A549 (cell line): ENCODE results near the gene RAB3GAP1. TPM values are rescaled to one million over a fixed set of nuclear protein-coding genes. Genes with fewer than 3 reads are reported as not detected.
A peak's percentile ranks its signal among the peaks of the same experiment; 100 is the strongest.

ENCODE experiments used
- ATAC-seq, 2 experiments: fragments of 200-7000 bp in 1 of 2; fragments of >200 bp in 1 of 2; cut with Nextera tagmentation in 1 of 2; cut with Tn5 transposase in 1 of 2; 3 replicates each; pipeline versions ENCODE4 v1.8.0 to v1.9.1; 2018 to 2020; ENCODE audit warnings: mild to moderate bottlenecking in 1 of 2, moderate library complexity in 1 of 2
- CTCF ChIA-PET: fragments of 300-600 bp; sonication (Branson Sonifier 250); formaldehyde crosslinking; extraction: SDS; loops from one replicate; lab custom pipeline; 2021; ENCODE audit warnings: antibody characterized with exemption, inconsistent platforms; lab: Yijun Ruan, JAX
- POLR2A ChIA-PET: fragments of 350-600 bp; formaldehyde crosslinking; extraction: SDS; loops from one replicate; lab custom pipeline; 2021; ENCODE audit warnings: antibody characterized with exemption, inconsistent platforms; lab: Yijun Ruan, JAX
- DNase-seq, 2 experiments: peaks; one replicate each; pipeline versions ENCODE4 v3.0.0 to v3.0.0-alpha.2; 2011 to 2016; ENCODE audit warnings: low read depth in 1 of 2, low spot score in 1 of 2
- FAIRE-seq: peaks from 2 replicates; lab custom pipeline; 2011; peaks lifted over from hg19 to GRCh38; lab: Jason Lieb, UNC
- H3K27ac ChIP-seq, 2 experiments: fragments of >200 bp; sonication (Bioruptor Twin); formaldehyde crosslinking; 3 replicates each; pipeline ENCODE4 v1.5.1; 2016 to 2017
- H3K4me1 ChIP-seq: fragments of >200 bp; sonication (Bioruptor Twin); formaldehyde crosslinking; 3 replicates; pipeline ENCODE4 v1.6.1; 2016
- H3K4me2 ChIP-seq: fragments of >200 bp; sonication (Bioruptor Twin); formaldehyde crosslinking; 3 replicates; pipeline ENCODE4 v1.6.1; 2016
- H3K4me3 ChIP-seq: fragments of >200 bp; sonication (Bioruptor Twin); formaldehyde crosslinking; 3 replicates; pipeline ENCODE4 v1.5.1; 2016
- H3K9me3 ChIP-seq: fragments of >200 bp; sonication (Bioruptor Twin); formaldehyde crosslinking; 3 replicates; pipeline ENCODE4 v1.6.1; 2016
- CBX8 ChIP-seq: fragments of 200-600 bp; sonication (generic); IDR thresholded peaks from 2 replicates; pipeline ENCODE4 v1.6.1; 2016
- CEBPB ChIP-seq, 2 experiments: fragments of >200 bp in 1 of 2; sonication (Bioruptor Twin) in 1 of 2; formaldehyde crosslinking in 1 of 2; IDR thresholded peaks; 2 replicates each; pipeline ENCODE4 v1.6.1; 2012 to 2016
- EHMT2 ChIP-seq: fragments of 200-600 bp; sonication (generic); IDR thresholded peaks from 2 replicates; pipeline ENCODE4 v1.6.1; 2016; ENCODE audit warnings: antibody characterized with exemption, low read depth, mild to moderate bottlenecking, moderate library complexity
- ESRRA ChIP-seq: fragments of 150-350 bp; IDR thresholded peaks from 2 replicates; pipeline ENCODE4 v1.6.1; 2014; ENCODE audit warnings: mild to moderate bottlenecking, low read length, borderline replicate concordance
- FOXS1 ChIP-seq: fragments of 250-450 bp; sonication (Bioruptor Pico); IDR thresholded peaks from 2 replicates; pipeline ENCODE4 v1.5.0; 2020; ENCODE audit warnings: mild to moderate bottlenecking, moderate library complexity
- HEYL ChIP-seq: fragments of 250-450 bp; sonication (Bioruptor Pico); IDR thresholded peaks from 2 replicates; pipeline ENCODE4 v1.8.0; 2021; ENCODE audit warnings: mild to moderate bottlenecking, moderate library complexity
- HOXA7 ChIP-seq: fragments of 250-450 bp; sonication (Bioruptor Pico); IDR thresholded peaks from 2 replicates; pipeline ENCODE4 v1.5.0; 2020; ENCODE audit warnings: mild to moderate bottlenecking, moderate library complexity
- HOXB13 ChIP-seq: fragments of 250-450 bp; sonication (Bioruptor Pico); IDR thresholded peaks from 2 replicates; pipeline ENCODE4 v1.5.0; 2020; ENCODE audit warnings: low read depth, mild to moderate bottlenecking, moderate library complexity
- HOXB5 ChIP-seq: fragments of 250-450 bp; sonication (Bioruptor Pico); IDR thresholded peaks from 2 replicates; pipeline ENCODE4 v1.5.0; 2020; ENCODE audit warnings: mild to moderate bottlenecking, moderate library complexity
- JUN ChIP-seq, 2 experiments: fragments of >200 bp; sonication (Bioruptor Twin); formaldehyde crosslinking; IDR thresholded peaks; 2 replicates in 1 of 2; 3 replicates in 1 of 2; pipeline ENCODE4 v1.6.1; 2016 to 2017
- MAZ ChIP-seq: fragments of 150-350 bp; IDR thresholded peaks from 2 replicates; pipeline ENCODE4 v1.6.1; 2014; ENCODE audit warnings: antibody characterized with exemption, low read depth, low read length, borderline replicate concordance
- MYC ChIP-seq: IDR thresholded peaks from 2 replicates; pipeline ENCODE4 v1.6.1; 2012; ENCODE audit warnings: mild to moderate bottlenecking, inconsistent platforms, low read length, improper control_type of control experiment, borderline replicate concordance
- NR3C1 ChIP-seq: fragments of >200 bp; sonication (Bioruptor Twin); formaldehyde crosslinking; IDR thresholded peaks from 3 replicates; pipeline ENCODE4 v1.6.1; 2017
- PBX3 ChIP-seq: IDR thresholded peaks from 2 replicates; pipeline ENCODE4 v1.6.1; 2012
- PHF8 ChIP-seq: fragments of 200-600 bp; sonication (generic); IDR thresholded peaks from 2 replicates; pipeline ENCODE4 v1.6.1; 2016; ENCODE audit warnings: low read depth, mild to moderate bottlenecking, antibody characterized with exemption, moderate library complexity, borderline replicate concordance
- POLR2A ChIP-seq: IDR thresholded peaks from 2 replicates; pipeline ENCODE4 v1.6.1; 2012; ENCODE audit warnings: mild to moderate bottlenecking, low read length
- RAD21 ChIP-seq, 2 experiments: fragments of >200 bp in 1 of 2; sonication (Bioruptor Twin) in 1 of 2; formaldehyde crosslinking in 1 of 2; IDR thresholded peaks in 1 of 2; conservative IDR thresholded peaks in 1 of 2; 2 replicates in 1 of 2; 3 replicates in 1 of 2; pipeline ENCODE4 v1.6.1; 2012 to 2018; ENCODE audit warnings: inconsistent platforms in 1 of 2
- RARB ChIP-seq: fragments of 250-450 bp; sonication (Bioruptor Pico); IDR thresholded peaks from 2 replicates; pipeline ENCODE4 v1.8.0; 2021; ENCODE audit warnings: mild to moderate bottlenecking, moderate library complexity
- RCOR1 ChIP-seq: fragments of 150-350 bp; IDR thresholded peaks from 2 replicates; pipeline ENCODE4 v1.6.1; 2014; ENCODE audit warnings: antibody characterized with exemption, low read length, low read depth
- REST ChIP-seq: fragments of 200-600 bp; sonication (generic); IDR thresholded peaks from 2 replicates; pipeline ENCODE4 v1.6.1; 2016; ENCODE audit warnings: antibody characterized with exemption, mild to moderate bottlenecking, moderate library complexity
- TP53 ChIP-seq: fragments of 250-450 bp; sonication (Bioruptor Pico); IDR thresholded peaks from 2 replicates; pipeline ENCODE4 v1.5.0; 2021; ENCODE audit warnings: mild to moderate bottlenecking, moderate library complexity
- USF2 ChIP-seq: fragments of 450-650 bp; IDR thresholded peaks from 2 replicates; pipeline ENCODE4 v1.6.1; 2014; ENCODE audit warnings: antibody characterized with exemption
- WGBS: methylation state at CpG from one replicate; pipeline ENCODE4 v1.1.6; 2017; ENCODE audit errors: missing lambda C conversion rate; 5-methylcytosine and 5-hydroxymethylcytosine counted together
- polyA plus RNA-seq, 4 experiments: library from polyadenylated mRNA; depleted of rRNA in 3 of 4; stranded (reverse); fragments of >200 nt; fragmentation: RNase III in 1 of 4; extraction: RNeasy Plus Mini Kit Qiagen cat#74134 plus additional on column Dnase treatment in 1 of 4; gene quantifications; 2 replicates in 3 of 4; 3 replicates in 1 of 4; pipeline ENCODE4 v1.2.3, GENCODE V29; 2011 to 2017

RAB3GAP1 gene
- polyA plus RNA-seq, 2 of the 4 experiments (the other 2 are of a cell fraction): 29.7 to 44.6 TPM

GRCh38 chr2:135163306-135163705 lies 111.2 kb downstream of the RAB3GAP1 start:
- no peaks in the 10 kb centered on the region for H3K4me1 ChIP-seq
- H3K4me2 ChIP-seq: no peak overlapping the region
- no peak for TF ChIP-seq CBX8
- no peak for TF ChIP-seq HOXB5 (CRISPR knock-in tag)
- TF ChIP-seq NR3C1: no peak
- TF ChIP-seq MYC: no peak
- no peak for TF ChIP-seq JUN (IDR thresholded peaks at IDR 0.05)
- TF ChIP-seq USF2: no peak
- TF ChIP-seq REST: no peak
- TF ChIP-seq HOXA7 (CRISPR knock-in tag): no peak
- DNase-seq: no peak
- ChIA-PET CTCF (interaction anchor here (0.6 to 1.0 kb wide), 2 partner anchors 159 to 619 kb away, joined by 3 to 4 read pairs; no protein-coding TSS in a partner anchor), POLR2A (no interaction called here)
- ATAC-seq: no peak
- WGBS: 100% methylated on average over 2 of the region's 2 CpGs
- no peaks in the 10 kb centered on the region for H3K9me3 ChIP-seq
- H3K27ac ChIP-seq: no peak overlapping the region
- H3K4me3 ChIP-seq: no peak overlapping the region
- FAIRE-seq: no peak

- no peak for TF ChIP-seq JUN (IDR thresholded peaks at IDR 0.05)
- TF ChIP-seq ESRRA: no peak
- no peak for TF ChIP-seq PHF8
- TF ChIP-seq TP53 (CRISPR knock-in tag): no peak
- TF ChIP-seq PBX3: no peak
- TF ChIP-seq CEBPB (IDR thresholded peaks at IDR 0.05): no peak
- no peak for TF ChIP-seq MAZ
- no peak for TF ChIP-seq POLR2A
- H3K9me3 ChIP-seq: no peaks in the 10 kb centered on the region
- no peak overlapping the region for H3K27ac ChIP-seq
- no peak overlapping the region for H3K4me2 ChIP-seq
- H3K4me3 ChIP-seq: no peak overlapping the region
- ATAC-seq: no peak
- ChIA-PET POLR2A (no interaction called here), CTCF (interaction anchor here (0.6 to 1.0 kb wide), 2 partner anchors 160 to 618 kb away, joined by 3 to 4 read pairs; no protein-coding TSS in a partner anchor)
- DNase-seq: no peak
- no peak for FAIRE-seq
- H3K4me1 ChIP-seq: no peaks in the 10 kb centered on the region
- WGBS: 92% methylated on average over 5 of the region's 5 CpGs
Measured at GRCh38 chr2:135163901-135164300, 111.8 kb downstream of the RAB3GAP1 start.

- TF ChIP-seq REST (no peak), RAD21 (conservative IDR thresholded peaks at IDR 0.05 in 1 of 2, IDR thresholded peaks at IDR 0.05 in 1 of 2) (no peak), PBX3 (no peak), RCOR1 (no peak), RARB (no peak), FOXS1 (no peak), HEYL (CRISPR knock-in tag) (no peak), HOXB13 (CRISPR knock-in tag) (no peak), EHMT2 (no peak)
- H3K27ac ChIP-seq: no peak overlapping the region
- ChIA-PET CTCF (no interaction called here), POLR2A (no interaction called here)
- no peaks in the 10 kb centered on the region for H3K4me1 ChIP-seq
- FAIRE-seq (no peak), DNase-seq (peak in 1 of 2 experiments; percentile 30), ATAC-seq (peak; percentile 54 to 72; a peak in 5 of 6 replicates)
- no peak overlapping the region for H3K4me2 ChIP-seq
- 40% methylated on average over 3 of the region's 3 CpGs for WGBS
- H3K9me3 ChIP-seq: no peaks in the 10 kb centered on the region
- no peak overlapping the region for H3K4me3 ChIP-seq
Measured at GRCh38 chr2:135164431-135164830, 112.3 kb downstream of the RAB3GAP1 start.
